Measurements from ENCODE around the gene JARID2. TPM values are rescaled to one million over a fixed set of nuclear protein-coding genes. Genes with fewer than 3 reads are reported as not detected.

The JARID2 gene
- total RNA-seq, 3 donors from 2014 or later = 10.5 to 13.9 (median 11.5) TPM

- Histone ChIP-seq H3K4me1 (no peaks in the 10 kb centered on the region), H3K27me3 (no peaks in the 10 kb centered on the region), H3K36me3 (no peaks in the 10 kb centered on the region), H3K27ac (no peak overlapping the region), H3K4me3 (no peak overlapping the region), H3K9me3 (no peaks in the 10 kb centered on the region)
- intact Hi-C loops (cut with DNase I; ENCODE audit: low total_unique reads) = loop anchor here (5.0 kb wide), 1 partner anchor 1418 kb away; the partner anchor contains the start of gene CD83
- no peak for DNase-seq (ENCODE audit: low spot score in 2 of 2)
- TF ChIP-seq POLR2AphosphoS5 (IDR thresholded peaks at IDR 0.05) (no peak), CTCF (IDR thresholded peaks at IDR 0.05) (no peak), POLR2A (IDR thresholded peaks at IDR 0.05) (no peak)
Observed at GRCh38 chr6:15535495-15536197, 289.8 kb downstream of the JARID2 start.

GRCh38 chr6:15536198-15536955, 290.5 kb downstream of the JARID2 start:
- no peak for DNase-seq (ENCODE audit: low spot score in 2 of 2)
- Histone ChIP-seq H3K27ac (no peak overlapping the region), H3K4me1 (no peaks in the 10 kb centered on the region), H3K4me3 (no peak overlapping the region), H3K36me3 (no peaks in the 10 kb centered on the region), H3K9me3 (no peaks in the 10 kb centered on the region), H3K27me3 (no peaks in the 10 kb centered on the region)
- TF ChIP-seq POLR2A (IDR thresholded peaks at IDR 0.05) (no peak), POLR2AphosphoS5 (IDR thresholded peaks at IDR 0.05) (no peak), CTCF (IDR thresholded peaks at IDR 0.05) (no peak)
- intact Hi-C loops (cut with DNase I; ENCODE audit: low total_unique reads) = loop anchor here (5.0 kb wide), 1 partner anchor 1419 kb away; the partner anchor contains the start of gene CD83

- intact Hi-C loops (cut with DNase I; ENCODE audit: low total_unique reads) = loop anchor here (5.0 kb wide), 1 partner anchor 1421 kb away; the partner anchor contains the start of gene CD83
- Histone ChIP-seq H3K4me1 (no peaks in the 10 kb centered on the region), H3K36me3 (no peaks in the 10 kb centered on the region), H3K4me3 (no peak overlapping the region), H3K9me3 (no peaks in the 10 kb centered on the region), H3K27me3 (no peaks in the 10 kb centered on the region), H3K27ac (no peak overlapping the region)
- no peak for DNase-seq (ENCODE audit: low spot score in 2 of 2)
- TF ChIP-seq POLR2AphosphoS5 (IDR thresholded peaks at IDR 0.05) (no peak), CTCF (IDR thresholded peaks at IDR 0.05) (no peak), POLR2A (IDR thresholded peaks at IDR 0.05) (no peak)
Observed at GRCh38 chr6:15538106-15538505, 292.2 kb downstream of the JARID2 start.

- no peaks in the 10 kb centered on the region for H3K36me3 ChIP-seq
Observed at GRCh38 chr6:15538766-15539495, 293.1 kb downstream of the JARID2 start.

More at GRCh38 chr6:15538766-15539495, 293.1 kb downstream of the JARID2 start:
- H3K27ac ChIP-seq = no peak overlapping the region
- DNase-seq (ENCODE audit: low spot score in 2 of 2) = no peak
- intact Hi-C loops (cut with DNase I; ENCODE audit: low total_unique reads) = loop anchor here (5.0 kb wide), 1 partner anchor 1422 kb away; the partner anchor contains the start of gene CD83
- no peaks in the 10 kb centered on the region for H3K27me3 ChIP-seq
- no peaks in the 10 kb centered on the region for H3K4me1 ChIP-seq
- no peaks in the 10 kb centered on the region for H3K9me3 ChIP-seq
- no peak for TF ChIP-seq POLR2A (IDR thresholded peaks at IDR 0.05)
- TF ChIP-seq POLR2AphosphoS5 (IDR thresholded peaks at IDR 0.05) = no peak
- TF ChIP-seq CTCF (IDR thresholded peaks at IDR 0.05) = no peak
- H3K4me3 ChIP-seq = no peak overlapping the region

Measured in breast epithelium (tissue), 4 donors.